K562 (cell line): ENCODE data around the gene SCN1B.

ENCODE experiments used
- ATF7 ChIP-seq: fragments of 450-650 bp; IDR thresholded peaks from 2 replicates; pipeline ENCODE4 v1.7.1; 2014; ENCODE audit warnings: mild to moderate bottlenecking, moderate library complexity
- CREB1 ChIP-seq, 2 experiments: sonication (generic) in 1 of 2; formaldehyde crosslinking in 1 of 2; IDR thresholded peaks; 2 replicates each; pipeline versions ENCODE4 v1.6.1 to v1.8.0; 2012 to 2022; ENCODE audit warnings: inconsistent platforms in 1 of 2, mild to moderate bottlenecking in 1 of 2, missing genetic modification reagents in 1 of 2, moderate library complexity in 1 of 2
- JUND ChIP-seq, 2 experiments: IDR thresholded peaks; 2 replicates in 1 of 2; 3 replicates in 1 of 2; pipeline ENCODE4 v1.6.1; 2011; ENCODE audit warnings: borderline replicate concordance in 2 of 2, low read depth in 2 of 2, low read length in 2 of 2, improper control_type of control experiment in 1 of 2, missing biosample characterization in 1 of 2, missing genetic modification characterization in 1 of 2, missing genetic modification reagents in 1 of 2
- MAX ChIP-seq: sonication (generic); formaldehyde crosslinking; IDR thresholded peaks from 2 replicates; pipeline ENCODE4 v1.9.0; 2022; ENCODE audit warnings: mild to moderate bottlenecking, missing genetic modification reagents
- POLR2AphosphoS5 ChIP-seq: IDR thresholded peaks from 2 replicates; pipeline ENCODE4 v1.6.1; 2011; ENCODE audit warnings: mild to moderate bottlenecking, low read depth, low read length, moderate library complexity; ENCODE audit not compliant: control insufficient read depth, insufficient read depth
- YY1 ChIP-seq, 3 experiments: IDR thresholded peaks; 2 replicates each; pipeline ENCODE4 v1.6.1; 2011; ENCODE audit warnings: low read length in 2 of 3, mild to moderate bottlenecking in 2 of 3, moderate library complexity in 2 of 3, borderline replicate concordance in 1 of 3, control low read depth in 1 of 3, low read depth in 1 of 3; ENCODE audit not compliant: insufficient read depth in 3 of 3, insufficient replicate concordance in 2 of 3, control insufficient read depth in 1 of 3, insufficient read length in 1 of 3; ENCODE audit errors: extremely low read depth in 1 of 3
- ZBED1 ChIP-seq: IDR thresholded peaks from 2 replicates; pipeline ENCODE4 v1.6.1; 2014
- ZNF24 ChIP-seq: fragments of 450-650 bp; IDR thresholded peaks from 2 replicates; pipeline ENCODE4 v1.6.1; 2016
- TF ChIP-seq, protein P1 (sequence below), 3 experiments: IDR thresholded peaks in 2 of 3; conservative IDR thresholded peaks in 1 of 3; 2 replicates each; pipeline ENCODE4 v1.5.1; 2011 to 2012; ENCODE audit warnings: low read length in 3 of 3, mild to moderate bottlenecking in 3 of 3, control low read depth in 2 of 3, improper control_type of control experiment in 1 of 3, inconsistent platforms in 1 of 3, low read depth in 1 of 3, mixed read lengths in 1 of 3, moderate library complexity in 1 of 3; ENCODE audit not compliant: insufficient read depth in 2 of 3

GRCh38 chr19:35004517-35005255 is 25.6 kb upstream of the SCN1B start:
- TF ChIP-seq POLR2AphosphoS5 (no peak), CREB1 (IDR thresholded peaks at IDR 0.05) (no peak), CREB1 (CRISPR knock-in tag; IDR thresholded peaks at IDR 0.05) (no peak), YY1 (IDR thresholded peaks at IDR 0.05; ENCODE audit: borderline replicate concordance in 1 of 3, control insufficient read depth in 1 of 3, extremely low read depth in 1 of 3, insufficient read depth in 3 of 3, insufficient read length in 1 of 3, insufficient replicate concordance in 2 of 3, low read depth in 1 of 3, low read length in 2 of 3) (no peak), MAX (CRISPR knock-in tag) (no peak), ZBED1 (no peak), JUND (IDR thresholded peaks at IDR 0.05; ENCODE audit: borderline replicate concordance, low read depth, low read length) (no peak), JUND (tag; IDR thresholded peaks at IDR 0.05; ENCODE audit: borderline replicate concordance, low read depth, low read length) (no peak), ZNF24 (no peak), ATF7 (no peak)
- TF ChIP-seq, protein P1, sequence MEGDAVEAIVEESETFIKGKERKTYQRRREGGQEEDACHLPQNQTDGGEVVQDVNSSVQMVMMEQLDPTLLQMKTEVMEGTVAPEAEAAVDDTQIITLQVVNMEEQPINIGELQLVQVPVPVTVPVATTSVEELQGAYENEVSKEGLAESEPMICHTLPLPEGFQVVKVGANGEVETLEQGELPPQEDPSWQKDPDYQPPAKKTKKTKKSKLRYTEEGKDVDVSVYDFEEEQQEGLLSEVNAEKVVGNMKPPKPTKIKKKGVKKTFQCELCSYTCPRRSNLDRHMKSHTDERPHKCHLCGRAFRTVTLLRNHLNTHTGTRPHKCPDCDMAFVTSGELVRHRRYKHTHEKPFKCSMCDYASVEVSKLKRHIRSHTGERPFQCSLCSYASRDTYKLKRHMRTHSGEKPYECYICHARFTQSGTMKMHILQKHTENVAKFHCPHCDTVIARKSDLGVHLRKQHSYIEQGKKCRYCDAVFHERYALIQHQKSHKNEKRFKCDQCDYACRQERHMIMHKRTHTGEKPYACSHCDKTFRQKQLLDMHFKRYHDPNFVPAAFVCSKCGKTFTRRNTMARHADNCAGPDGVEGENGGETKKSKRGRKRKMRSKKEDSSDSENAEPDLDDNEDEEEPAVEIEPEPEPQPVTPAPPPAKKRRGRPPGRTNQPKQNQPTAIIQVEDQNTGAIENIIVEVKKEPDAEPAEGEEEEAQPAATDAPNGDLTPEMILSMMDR (IDR thresholded peaks at IDR 0.05 in 2 of 3, conservative IDR thresholded peaks at IDR 0.05 in 1 of 3; ENCODE audit: insufficient read depth in 2 of 3, low read depth in 1 of 3, low read length in 3 of 3), result no peak
